H1 (cell line): ENCODE data around the gene RPIA. TPM values are rescaled to one million over a fixed set of nuclear protein-coding genes. Genes with fewer than 3 reads are reported as not detected.

Experiments used
- CTCF ChIA-PET: fragments of 300-600 bp; sonication (Branson Sonifier 250); formaldehyde crosslinking; loops from one replicate; lab custom pipeline; 2021; ENCODE audit not compliant: partially characterized antibody; lab: Charles Lee
- POLR2A ChIA-PET: fragments of 300-600 bp; sonication (Branson Sonifier 250); formaldehyde crosslinking; loops from one replicate; lab custom pipeline; 2021; ENCODE audit warnings: inconsistent platforms; ENCODE audit not compliant: partially characterized antibody; lab: Charles Lee
- DNase-seq, 2 experiments: peaks; one replicate each; pipeline versions ENCODE4 v3.0.0 to v3.0.0-alpha.2; 2010 to 2022; ENCODE audit warnings: low spot score in 2 of 2, low read depth in 1 of 2, mixed read lengths in 1 of 2
- FAIRE-seq: peaks from 2 replicates; lab custom pipeline; 2011; peaks lifted over from hg19 to GRCh38; lab: Jason Lieb, UNC
- H2AFZ ChIP-seq: 2 replicates; pipeline ENCODE4 v1.8.1; 2012; ENCODE audit warnings: low read length, inconsistent platforms
- H2AK5ac ChIP-seq: 2 replicates; pipeline ENCODE4 v1.6.1; 2013; ENCODE audit warnings: low read depth, low read length
- H2BK120ac ChIP-seq: replicated peaks from 2 replicates; pipeline ENCODE3; 2013; ENCODE audit warnings: low read depth, low read length, inconsistent platforms
- H2BK12ac ChIP-seq: 2 replicates; pipeline ENCODE4 v1.6.1; 2013; ENCODE audit warnings: low read depth, low read length
- H2BK15ac ChIP-seq: 2 replicates; pipeline ENCODE4 v1.6.1; 2013; ENCODE audit warnings: low read length
- H2BK20ac ChIP-seq: 2 replicates; pipeline ENCODE4 v1.6.1; 2013; ENCODE audit warnings: low read length
- H2BK5ac ChIP-seq: 2 replicates; pipeline ENCODE4 v1.6.1; 2013; ENCODE audit warnings: low read depth, low read length
- H3K14ac ChIP-seq: 2 replicates; pipeline ENCODE4 v1.6.1; 2013; ENCODE audit warnings: inconsistent platforms; ENCODE audit not compliant: insufficient read length
- H3K18ac ChIP-seq: 2 replicates; pipeline ENCODE4 v1.6.1; 2013; ENCODE audit warnings: low read length; ENCODE audit errors: extremely low read depth
- H3K23ac ChIP-seq: 2 replicates; pipeline ENCODE4 v1.6.1; 2013; ENCODE audit warnings: inconsistent platforms; ENCODE audit not compliant: insufficient read length
- H3K23me2 ChIP-seq: 2 replicates; pipeline ENCODE4 v1.6.1; 2013; ENCODE audit warnings: low read depth, low read length
- H3K27ac ChIP-seq: 2 replicates; pipeline ENCODE4 v1.6.1; 2011; ENCODE audit warnings: low read depth, low read length, inconsistent platforms
- H3K27me3 ChIP-seq, 4 experiments: replicated peaks in 1 of 4; 1 replicate in 1 of 4; 2 replicates in 3 of 4; pipeline versions ENCODE4 v1.6.1 to v1.8.1; 2011 to 2013; ENCODE audit warnings: low read length in 3 of 4, mild to moderate bottlenecking in 3 of 4, inconsistent platforms in 2 of 4, mixed read lengths in 2 of 4, moderate library complexity in 1 of 4; ENCODE audit not compliant: control insufficient read depth in 3 of 4, insufficient read depth in 3 of 4; ENCODE audit errors: extremely low read depth in 1 of 4
- H3K36me3 ChIP-seq, 4 experiments: 2 replicates each; pipeline versions ENCODE4 v1.6.1 to v1.8.1; 2011 to 2013; ENCODE audit warnings: mild to moderate bottlenecking in 4 of 4, low read length in 3 of 4, moderate library complexity in 2 of 4, control low read depth in 1 of 4, inconsistent platforms in 1 of 4; ENCODE audit not compliant: insufficient read depth in 4 of 4, control insufficient read depth in 2 of 4
- H3K4ac ChIP-seq: replicated peaks from 2 replicates; pipeline ENCODE3; 2013; ENCODE audit warnings: low read length, low read depth, mixed read lengths, inconsistent platforms; ENCODE audit not compliant: insufficient read length
- H3K4me1 ChIP-seq, 4 experiments: replicated peaks in 1 of 4; 1 replicate in 1 of 4; 2 replicates in 3 of 4; pipeline versions ENCODE4 v1.6.1 to v1.8.1; 2011 to 2013; ENCODE audit warnings: low read length in 3 of 4, inconsistent platforms in 2 of 4, mixed read lengths in 1 of 4; ENCODE audit not compliant: insufficient read depth in 4 of 4, control insufficient read depth in 3 of 4
- H3K4me2 ChIP-seq, 2 experiments: 2 replicates each; pipeline versions ENCODE4 v1.6.1 to v1.8.1; 2011 to 2013; ENCODE audit warnings: low read depth in 2 of 2, low read length in 2 of 2, control low read depth in 1 of 2, inconsistent platforms in 1 of 2, mild to moderate bottlenecking in 1 of 2; ENCODE audit not compliant: insufficient read depth in 1 of 2
- H3K4me3 ChIP-seq, 4 experiments: fragments of 200-600, 300-600 bp in 1 of 4; sonication (generic), shearing (Covaris generic), sonication (Bioruptor Twin) in 1 of 4; 2 replicates each; pipeline versions ENCODE4 v1.5.1 to v1.8.1; 2011 to 2016; ENCODE audit warnings: low read length in 4 of 4, low read depth in 3 of 4, control low read depth in 2 of 4, inconsistent platforms in 2 of 4, mild to moderate bottlenecking in 2 of 4, mixed read lengths in 1 of 4, moderate library complexity in 1 of 4; ENCODE audit not compliant: insufficient read depth in 2 of 4; ENCODE audit errors: extremely low read depth in 1 of 4
- H3K56ac ChIP-seq: replicated peaks from 2 replicates; pipeline ENCODE3; 2013; ENCODE audit warnings: low read depth, mild to moderate bottlenecking, mixed read lengths, low read length, inconsistent platforms; ENCODE audit not compliant: insufficient read length
- H3K79me1 ChIP-seq: 2 replicates; pipeline ENCODE4 v1.6.1; 2013; ENCODE audit warnings: low read depth, low read length, control low read depth
- H3K79me2 ChIP-seq, 2 experiments: 2 replicates each; pipeline versions ENCODE4 v1.6.1 to v1.8.1; 2012 to 2013; ENCODE audit warnings: low read length in 2 of 2, mild to moderate bottlenecking in 2 of 2, inconsistent platforms in 1 of 2; ENCODE audit not compliant: insufficient read depth in 2 of 2, control insufficient read depth in 1 of 2
- H3K9ac ChIP-seq, 4 experiments: replicated peaks in 1 of 4; 1 replicate in 1 of 4; 2 replicates in 3 of 4; pipeline versions ENCODE4 v1.6.1 to v1.8.1; 2011 to 2013; ENCODE audit warnings: low read depth in 3 of 4, low read length in 3 of 4, control low read depth in 2 of 4, mild to moderate bottlenecking in 2 of 4, moderate library complexity in 2 of 4, inconsistent platforms in 1 of 4; ENCODE audit errors: extremely low read depth in 1 of 4
- H3K9me3 ChIP-seq, 2 experiments: 2 replicates each; pipeline versions ENCODE4 v1.6.1 to v1.8.1; 2012 to 2013; ENCODE audit warnings: mild to moderate bottlenecking in 2 of 2, moderate library complexity in 2 of 2, control low read depth in 1 of 2, inconsistent platforms in 1 of 2, low read depth in 1 of 2, low read length in 1 of 2, mixed read lengths in 1 of 2; ENCODE audit not compliant: insufficient read depth in 2 of 2
- H4K20me1 ChIP-seq, 2 experiments: replicated peaks in 1 of 2; 2 replicates each; pipeline versions ENCODE3 to v1.8.1; 2011 to 2013; ENCODE audit warnings: inconsistent platforms in 2 of 2, low read length in 2 of 2, mild to moderate bottlenecking in 1 of 2; ENCODE audit not compliant: insufficient read depth in 2 of 2, control insufficient read depth in 1 of 2
- H4K5ac ChIP-seq: 2 replicates; pipeline ENCODE4 v1.6.1; 2013; ENCODE audit warnings: low read length, low read depth, mixed read lengths, inconsistent platforms; ENCODE audit not compliant: insufficient read length
- H4K8ac ChIP-seq: 2 replicates; pipeline ENCODE4 v1.8.0; 2013; ENCODE audit warnings: mild to moderate bottlenecking, moderate library complexity, low read length, inconsistent platforms; ENCODE audit not compliant: insufficient read depth; ENCODE audit errors: extremely low read depth
- H4K91ac ChIP-seq: replicated peaks from 2 replicates; pipeline ENCODE3; 2013; ENCODE audit warnings: low read length, mixed read lengths, inconsistent platforms; ENCODE audit not compliant: insufficient read length
- BCL11A ChIP-seq, 2 experiments: IDR thresholded peaks; one replicate each; pipeline ENCODE4 v1.6.1; 2011; ENCODE audit warnings: low read depth in 2 of 2, low read length in 2 of 2, mild to moderate bottlenecking in 2 of 2
- CBX5 ChIP-seq: fragments of 300-800, 300-1000 bp; sonication (generic); IDR thresholded peaks from 2 replicates; pipeline ENCODE4 v1.7.1; 2016; ENCODE audit warnings: antibody characterized with exemption, low read length, low read depth
- CTCF ChIP-seq, 3 experiments: IDR thresholded peaks; 1 replicate in 2 of 3; 2 replicates in 1 of 3; pipeline versions ENCODE4 v1.5.1 to v1.6.1; 2011; ENCODE audit warnings: low read length in 3 of 3, mild to moderate bottlenecking in 3 of 3, inconsistent platforms in 2 of 3, low read depth in 1 of 3, moderate library complexity in 1 of 3; ENCODE audit not compliant: insufficient read depth in 1 of 3; ENCODE audit errors: control extremely low read depth in 1 of 3
- NRF1 ChIP-seq: IDR thresholded peaks from 2 replicates; pipeline ENCODE4 v1.6.1; 2011; ENCODE audit warnings: mild to moderate bottlenecking, low read depth, low read length, improper control_type of control experiment
- POLR2A ChIP-seq, 2 experiments: IDR thresholded peaks; 1 replicate in 1 of 2; 2 replicates in 1 of 2; pipeline ENCODE4 v1.6.1; 2011; ENCODE audit warnings: low read depth in 2 of 2, low read length in 2 of 2, mild to moderate bottlenecking in 2 of 2; ENCODE audit errors: control extremely low read depth in 1 of 2
- SIN3A ChIP-seq, 2 experiments: IDR thresholded peaks in 1 of 2; conservative IDR thresholded peaks in 1 of 2; 2 replicates each; pipeline ENCODE4 v1.6.1; 2011 to 2012; ENCODE audit warnings: low read length in 2 of 2, improper control_type of control experiment in 1 of 2, low read depth in 1 of 2, mild to moderate bottlenecking in 1 of 2
- SP4 ChIP-seq: IDR thresholded peaks from 2 replicates; pipeline ENCODE4 v1.6.1; 2012; ENCODE audit warnings: low read length, inconsistent platforms
- TAF7 ChIP-seq: optimal IDR thresholded peaks from 2 replicates; pipeline ENCODE3; 2011; ENCODE audit warnings: low read depth, mild to moderate bottlenecking, inconsistent platforms, low read length, moderate library complexity, borderline replicate concordance
- WGBS, 2 experiments: shearing (Covaris generic) in 1 of 2; methylation state at CpG; one replicate each; pipeline versions ENCODE4 v1.1.6 to v1.1.7; 2013 to 2015; ENCODE audit warnings: low lambda C conversion rate in 2 of 2, mixed read lengths in 2 of 2, inconsistent platforms in 1 of 2, low coverage in 1 of 2, missing lambda C conversion rate in 1 of 2; ENCODE audit not compliant: insufficient replicate concordance in 2 of 2, insufficient coverage in 1 of 2, insufficient read length in 1 of 2; ENCODE audit errors: extremely low coverage in 1 of 2, missing lambda C conversion rate in 1 of 2; 5-methylcytosine and 5-hydroxymethylcytosine counted together
- polyA plus RNA-seq, 7 experiments: library from polyadenylated mRNA; depleted of rRNA in 3 of 7; stranded (reverse) in 5 of 7; unstranded in 2 of 7; fragments of >200 nt in 5 of 7; fragments of 200-250 nt in 2 of 7; gene quantifications; 1 replicate in 5 of 7; 2 replicates in 1 of 7; 4 replicates in 1 of 7; pipeline versions ENCODE4 v1.2.1 to v1.2.3, GENCODE V29; 2011 to 2013; ENCODE audit warnings: missing spikeins in 2 of 7, mixed read lengths in 2 of 7
- total RNA-seq: library from RNA; stranded (reverse); fragmentation: NEBNext Ultra II Directional; extraction: Animal tissue kit (Norgen Biotek cat#: 25700); gene quantifications from 2 replicates; pipeline ENCODE4 v1.2.1, GENCODE V29; 2021
- TF ChIP-seq, protein P1 (sequence below): IDR thresholded peaks from 2 replicates; pipeline ENCODE4 v1.6.1; 2011; ENCODE audit warnings: low read length, improper control_type of control experiment

Gene RPIA
- total and polyA plus RNA-seq, 2 of the 8 experiments (the other 6 are each of a cell fraction or from before 2014, with no cell fraction given) = 13.1 to 24.0 TPM

DNA sequence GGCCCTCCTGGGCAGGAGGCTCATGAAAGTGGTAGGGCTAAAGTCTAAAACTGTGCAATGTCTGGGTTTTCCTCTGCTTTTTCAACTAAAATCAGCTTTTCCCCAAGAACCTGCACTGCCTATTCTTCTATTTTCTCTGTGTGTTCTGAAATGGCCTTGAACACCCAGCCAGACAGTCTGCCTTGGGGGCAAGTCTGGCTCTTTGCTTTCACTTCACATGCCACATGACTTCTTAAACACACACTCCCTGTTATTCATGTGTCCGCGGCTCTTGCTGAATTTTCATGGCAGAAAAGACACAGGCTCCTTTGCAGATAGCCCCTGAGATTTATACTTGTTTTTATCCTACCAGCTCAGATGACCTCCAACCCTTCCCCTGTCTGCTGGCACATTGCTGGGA, 10.6 kb upstream of the RPIA start:
- Histone ChIP-seq H2AK5ac (no peak overlapping the region), H4K91ac (no peak overlapping the region), H3K79me2 (no peaks in the 10 kb centered on the region), H2BK20ac (no peak overlapping the region)
- TF ChIP-seq CTCF (IDR thresholded peaks at IDR 0.05; ENCODE audit: control extremely low read depth in 1 of 3, insufficient read depth in 1 of 3, low read depth in 1 of 3, low read length in 3 of 3) (no peak), NRF1 (no peak), SIN3A (conservative IDR thresholded peaks at IDR 0.05 in 1 of 2, IDR thresholded peaks at IDR 0.05 in 1 of 2; ENCODE audit: low read depth in 1 of 2, low read length in 2 of 2) (no peak), POLR2A (IDR thresholded peaks at IDR 0.05; ENCODE audit: control extremely low read depth in 1 of 2, low read depth in 2 of 2, low read length in 2 of 2) (no peak), CBX5 (no peak), BCL11A (IDR thresholded peaks at IDR 0.05; ENCODE audit: low read depth in 2 of 2, low read length in 2 of 2) (no peak), TAF7 (no peak), SP4 (no peak)
- TF ChIP-seq, protein P1, sequence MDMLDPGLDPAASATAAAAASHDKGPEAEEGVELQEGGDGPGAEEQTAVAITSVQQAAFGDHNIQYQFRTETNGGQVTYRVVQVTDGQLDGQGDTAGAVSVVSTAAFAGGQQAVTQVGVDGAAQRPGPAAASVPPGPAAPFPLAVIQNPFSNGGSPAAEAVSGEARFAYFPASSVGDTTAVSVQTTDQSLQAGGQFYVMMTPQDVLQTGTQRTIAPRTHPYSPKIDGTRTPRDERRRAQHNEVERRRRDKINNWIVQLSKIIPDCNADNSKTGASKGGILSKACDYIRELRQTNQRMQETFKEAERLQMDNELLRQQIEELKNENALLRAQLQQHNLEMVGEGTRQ = no peak
- TF ChIP-seq, all 59 proteins: peak for 0
- Histone ChIP-seq H3K27ac (no peak overlapping the region), H2BK5ac (no peak overlapping the region), H3K18ac (no peak overlapping the region), H4K20me1 (no peaks in the 10 kb centered on the region), H4K8ac (no peak overlapping the region), H2BK15ac (no peak overlapping the region), H3K56ac (no peak overlapping the region), H3K14ac (no peak overlapping the region), H2AFZ (no peak overlapping the region), H3K23me2 (no peaks in the 10 kb centered on the region), H3K4me1 (no peaks in the 10 kb centered on the region), H3K4me3 (no peak overlapping the region), H3K79me1 (no peaks in the 10 kb centered on the region), H3K4ac (no peak overlapping the region), H4K5ac (no peak overlapping the region), H3K9me3 (peaks cover 35 to 46% of the 10 kb centered on the region in 2 experiments), H3K9ac (no peak overlapping the region), H3K4me2 (no peak overlapping the region), H2BK120ac (no peak overlapping the region), H2BK12ac (no peak overlapping the region), H3K36me3 (peaks cover 0 to 1% (median 0%) of the 10 kb centered on the region in 4 experiments; a peak in 2 of 8 replicates), H3K27me3 (no peaks in the 10 kb centered on the region), H3K23ac (no peak overlapping the region)
- no peak for DNase-seq
- 93% methylated on average over 2 of the region's 2 CpGs; no CpG with 5 or more reads in 1 of the 2 experiments for WGBS, 2 experiments
- POLR2A ChIA-PET = interaction anchor here (0.6 kb wide), 1 partner anchor 271 kb away, joined by 3 read pairs; no protein-coding TSS in a partner anchor
- CTCF ChIA-PET = interaction anchor here (1.3 to 2.3 kb wide), 4 partner anchors 10 to 13 kb away, joined by 4 to 12 read pairs (median 4); no protein-coding TSS in a partner anchor
- FAIRE-seq = no peak
